GM19239 (cell line): ENCODE results near the gene GID4.

Experiments used
- DNase-seq: peaks from one replicate; pipeline ENCODE4 v3.0.0; 2011; ENCODE audit warnings: low spot score; ENCODE audit not compliant: insufficient read length
- FAIRE-seq: peaks from 2 replicates; lab custom pipeline; 2011; peaks lifted over from hg19 to GRCh38; lab: Jason Lieb, UNC

Gene GID4

DNA sequence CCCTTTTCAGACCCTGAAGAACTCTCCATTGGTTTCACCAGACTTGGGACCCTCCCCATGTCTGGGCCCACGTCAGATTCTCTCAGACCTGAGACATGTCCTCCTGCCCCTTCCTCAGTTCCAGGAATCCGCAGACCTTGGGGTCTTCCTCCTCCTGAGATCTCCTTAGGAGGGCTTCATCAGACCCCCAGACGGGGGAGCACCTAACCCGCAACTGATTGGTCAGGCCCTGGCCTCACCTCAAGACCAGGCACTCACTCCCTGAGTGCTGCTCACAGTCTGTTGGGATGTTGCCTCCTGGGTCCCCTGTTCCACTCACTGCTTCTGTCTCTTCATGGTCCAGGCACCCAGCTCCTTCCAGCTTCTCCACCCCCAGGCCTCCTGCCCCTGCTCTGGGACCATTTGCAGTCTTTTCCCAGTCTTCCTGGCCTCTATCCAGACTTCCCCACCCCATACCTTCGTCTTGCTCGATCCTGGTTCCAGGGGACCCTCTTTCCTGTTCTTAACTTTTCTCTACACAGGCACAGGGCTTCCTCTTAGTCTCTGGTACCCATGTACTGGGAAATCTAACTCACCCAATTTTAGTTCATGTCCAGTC lies 1.2 kb downstream of the GID4 start:
- FAIRE-seq (no peak), DNase-seq (no peak)

DNA sequence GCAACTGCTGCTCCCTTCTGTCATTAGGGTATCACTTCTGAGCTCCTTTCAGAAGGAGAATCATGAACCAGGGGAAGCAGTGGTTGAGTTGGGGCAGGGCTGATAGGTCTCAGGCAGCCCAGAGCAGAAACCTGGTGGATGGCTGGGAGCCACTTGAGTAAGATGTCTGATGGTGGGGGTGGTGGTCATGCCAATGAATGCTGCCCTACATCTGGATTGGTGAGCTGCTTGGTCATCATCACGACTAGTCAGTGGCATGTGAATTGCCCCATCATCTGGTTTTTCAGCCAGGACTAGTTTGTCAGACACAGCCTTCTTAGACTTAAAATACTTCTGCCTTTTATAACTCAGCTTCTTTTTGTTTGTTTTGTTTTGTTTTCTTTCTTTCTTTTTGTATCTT lies 2.6 kb downstream of the GID4 start:
- DNase-seq: no peak
- FAIRE-seq: no peak

DNA sequence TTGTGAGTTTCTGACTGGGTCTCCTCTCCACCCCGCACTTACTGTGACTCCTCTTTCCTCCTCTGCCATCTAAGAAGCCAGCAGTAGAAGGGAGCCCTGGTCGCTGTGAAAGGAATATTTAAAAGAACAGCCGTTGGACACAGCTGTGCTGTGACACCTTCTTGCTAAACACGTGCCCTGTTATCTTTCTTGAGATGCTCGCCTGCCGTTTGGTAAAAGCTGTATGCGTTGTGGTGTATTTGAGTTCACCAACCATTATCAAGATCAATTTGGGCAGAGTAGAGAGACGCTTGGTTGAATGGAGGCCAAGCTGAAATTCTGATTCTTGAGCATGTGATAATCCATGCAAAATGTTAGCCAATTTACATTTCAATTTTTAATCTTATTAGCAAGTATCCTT lies 3.8 kb downstream of the GID4 start:
- no peak for FAIRE-seq

DNA sequence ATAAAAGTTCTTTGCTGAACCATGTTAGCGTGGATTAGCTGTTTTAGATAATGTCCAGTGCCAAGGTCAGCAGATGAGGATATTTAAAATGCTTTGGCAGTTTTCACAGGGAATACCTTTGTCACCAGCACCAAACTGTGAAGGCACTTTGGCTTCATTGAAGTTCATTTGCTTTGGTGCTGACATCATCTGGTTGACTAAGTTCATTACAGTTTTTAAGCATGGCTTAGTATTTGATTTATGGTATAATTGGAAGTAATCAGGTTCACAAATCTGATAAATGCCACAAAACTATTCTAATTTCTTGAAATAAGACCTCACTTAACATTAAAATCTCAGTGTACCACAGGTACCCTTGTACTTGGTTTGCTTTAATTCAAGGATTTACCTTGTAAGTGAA lies 4.3 kb downstream of the GID4 start:
- FAIRE-seq: no peak
- DNase-seq: no peak

More for the DNA sequence above, 3.8 kb downstream of the GID4 start:
- no peak for DNase-seq

DNA sequence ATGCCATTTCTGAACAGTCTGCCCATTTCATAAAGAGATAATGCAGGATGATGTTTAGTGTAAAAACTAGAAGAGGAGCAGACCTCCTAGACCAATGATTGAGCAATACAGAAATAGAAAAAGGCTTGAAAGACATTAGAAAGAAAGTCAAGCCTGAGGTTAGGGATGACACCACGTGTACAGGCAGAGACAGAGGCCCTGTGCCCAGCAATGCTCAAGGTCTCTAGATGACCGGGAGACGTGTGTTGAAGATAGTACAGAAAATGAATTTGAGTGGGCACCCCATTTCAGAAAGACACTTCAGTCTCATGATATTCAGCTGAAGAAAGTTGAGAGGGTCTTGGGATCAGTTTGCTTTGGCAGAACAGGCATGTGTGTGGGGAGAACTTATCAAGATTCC lies 5.4 kb downstream of the GID4 start:
- FAIRE-seq (no peak), DNase-seq (no peak)

DNA sequence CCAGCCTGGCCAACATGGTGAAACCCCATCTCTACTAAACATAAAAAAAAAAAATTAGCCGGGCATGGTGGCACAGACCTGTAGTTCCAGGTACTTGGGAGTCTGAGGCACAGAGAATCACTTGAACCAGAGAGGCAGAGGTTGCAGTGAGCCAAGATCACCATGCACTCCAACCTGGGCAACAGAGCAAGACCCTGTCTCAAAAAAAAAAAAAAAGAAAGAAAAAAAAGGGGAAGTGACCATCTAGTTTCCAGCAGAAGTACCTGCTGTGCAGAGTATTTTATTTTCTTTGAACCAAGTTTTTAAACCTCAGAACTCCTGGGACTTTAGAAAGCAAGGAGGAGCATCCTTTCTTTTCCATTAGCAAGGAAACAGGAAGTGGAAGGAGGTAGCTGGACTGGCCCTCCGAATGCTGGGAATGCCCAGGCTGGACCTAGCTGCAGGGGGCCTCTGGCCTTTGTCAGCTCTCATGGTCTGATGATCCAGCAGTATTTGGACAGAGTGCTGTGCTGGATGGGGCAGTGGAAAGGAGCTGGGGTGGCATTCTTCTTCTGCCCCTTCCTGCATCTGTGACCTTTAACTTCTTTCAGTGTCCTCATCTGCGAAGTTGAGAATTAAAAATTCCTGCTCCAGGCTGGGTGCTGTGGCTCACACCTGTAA lies 6.6 kb downstream of the GID4 start:
- FAIRE-seq (no peak), DNase-seq (no peak)

DNA sequence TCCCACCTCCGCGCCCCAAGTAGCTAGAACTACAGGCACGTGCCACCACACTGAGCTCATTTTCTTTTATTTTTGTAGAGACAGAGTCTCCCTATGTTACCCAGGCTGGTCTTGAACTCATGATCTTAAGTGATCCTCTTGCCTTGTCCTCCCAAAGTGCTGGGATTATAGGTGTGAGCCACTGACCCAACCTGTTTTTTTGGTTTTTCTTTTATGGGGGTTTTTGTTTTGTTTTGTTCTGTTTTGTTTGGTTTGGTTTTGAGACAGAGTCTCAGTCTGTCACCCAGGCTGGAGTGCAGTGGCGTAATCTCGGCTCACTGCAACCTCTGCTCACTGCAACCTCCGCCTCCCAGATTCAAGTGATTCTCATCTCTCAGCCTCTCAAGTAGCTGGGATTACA lies 16.4 kb downstream of the GID4 start:
- FAIRE-seq (no peak), DNase-seq (no peak)

DNA sequence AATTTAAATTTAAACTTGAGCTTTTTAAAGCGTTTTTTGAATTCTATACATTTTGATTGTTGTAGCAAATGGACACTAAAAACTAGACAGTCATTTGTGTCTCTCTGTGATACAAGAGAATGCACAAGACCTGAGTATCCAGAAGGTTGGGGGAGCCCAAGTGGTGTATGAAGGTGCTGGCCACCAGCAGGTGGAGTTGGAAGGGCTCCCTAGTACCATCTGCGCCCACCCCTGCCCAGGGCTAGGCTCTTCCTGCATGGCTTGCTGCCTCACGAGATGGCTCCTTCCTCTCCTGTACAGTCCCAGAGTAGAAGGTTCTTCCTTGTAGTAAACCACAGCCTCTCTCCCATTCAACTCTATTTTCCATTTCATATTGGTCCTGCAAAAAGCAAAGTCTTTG lies 17.0 kb downstream of the GID4 start:
- FAIRE-seq: no peak
- no peak for DNase-seq

DNA sequence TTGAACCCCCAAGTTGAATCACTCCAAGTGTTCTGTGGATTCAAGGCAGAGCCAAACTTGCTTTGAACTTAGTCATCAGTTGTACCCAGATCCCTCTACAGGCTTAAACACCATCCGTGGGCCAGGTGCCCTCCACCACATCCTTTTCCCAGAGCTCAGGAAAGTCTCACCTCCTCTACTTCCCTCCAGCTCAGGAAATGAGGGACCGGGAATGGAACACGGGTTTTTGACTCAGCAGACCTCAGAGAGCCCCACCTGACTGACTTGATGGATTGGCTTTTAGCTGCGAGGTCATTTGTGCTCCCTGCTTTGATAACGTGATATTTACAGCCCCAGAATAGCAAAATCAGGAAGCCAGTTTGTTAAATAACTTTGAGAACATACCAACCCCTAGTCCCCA lies 20.1 kb downstream of the GID4 start:
- FAIRE-seq (no peak), DNase-seq (no peak)

DNA sequence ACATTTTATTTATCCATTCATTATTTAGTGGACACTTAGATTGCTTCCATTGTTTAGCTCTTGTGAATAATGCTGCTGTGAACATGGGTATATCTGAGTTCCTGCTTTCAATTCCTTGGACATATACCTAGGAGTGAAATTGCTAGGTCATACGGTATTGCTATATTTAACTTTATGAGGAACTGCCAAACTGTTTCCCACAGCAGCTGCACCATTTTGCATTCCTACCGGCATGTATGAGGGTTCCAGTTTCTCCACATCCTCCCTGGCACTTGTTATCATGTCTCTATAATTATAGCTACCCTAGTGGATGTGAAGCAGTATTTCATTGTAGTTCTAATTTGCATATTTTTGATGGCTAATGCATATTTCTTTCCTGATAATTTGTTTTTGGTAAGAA lies 24.8 kb downstream of the GID4 start:
- DNase-seq (no peak), FAIRE-seq (no peak)

DNA sequence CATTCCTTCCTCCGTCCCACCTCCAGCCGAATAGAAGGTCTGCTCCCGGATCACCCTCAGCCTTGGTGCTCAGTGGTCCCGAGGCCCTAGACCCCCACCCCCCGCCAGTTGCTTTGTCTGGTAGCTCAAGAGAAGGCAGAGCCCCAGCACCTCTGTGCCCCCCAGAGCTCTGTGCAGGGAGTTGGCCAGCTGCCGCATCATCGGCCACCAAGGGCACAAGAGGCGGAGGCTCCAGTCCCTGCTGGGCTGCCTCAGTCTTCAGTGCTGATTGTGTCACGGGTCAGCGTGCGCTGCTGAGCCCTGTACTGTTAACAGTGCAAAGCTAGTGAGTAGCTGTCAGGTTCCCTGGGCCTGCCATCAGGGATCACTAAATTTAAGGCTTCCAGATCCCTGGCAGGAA lies 26.3 kb downstream of the GID4 start:
- FAIRE-seq (no peak), DNase-seq (no peak)

DNA sequence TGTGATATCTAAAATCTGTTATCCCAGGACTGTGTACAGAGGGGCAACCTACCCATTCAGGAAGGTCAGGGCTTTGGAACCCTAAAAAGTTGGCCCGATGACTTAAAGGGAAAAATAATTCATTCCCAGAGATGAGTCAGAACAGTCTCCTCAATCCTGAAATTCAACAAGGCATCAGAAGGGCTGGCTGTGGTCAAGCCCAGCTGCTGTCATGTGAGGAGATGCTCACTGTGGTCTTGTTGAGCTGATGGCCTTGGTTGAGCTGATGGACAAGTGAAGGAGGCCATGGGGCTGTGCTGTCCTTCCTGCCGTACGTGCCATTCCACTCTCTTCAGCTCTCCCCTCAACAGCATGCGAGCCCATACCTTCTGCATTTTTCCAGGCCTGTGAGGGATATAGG lies 27.7 kb downstream of the GID4 start:
- FAIRE-seq: no peak
- DNase-seq: no peak

DNA sequence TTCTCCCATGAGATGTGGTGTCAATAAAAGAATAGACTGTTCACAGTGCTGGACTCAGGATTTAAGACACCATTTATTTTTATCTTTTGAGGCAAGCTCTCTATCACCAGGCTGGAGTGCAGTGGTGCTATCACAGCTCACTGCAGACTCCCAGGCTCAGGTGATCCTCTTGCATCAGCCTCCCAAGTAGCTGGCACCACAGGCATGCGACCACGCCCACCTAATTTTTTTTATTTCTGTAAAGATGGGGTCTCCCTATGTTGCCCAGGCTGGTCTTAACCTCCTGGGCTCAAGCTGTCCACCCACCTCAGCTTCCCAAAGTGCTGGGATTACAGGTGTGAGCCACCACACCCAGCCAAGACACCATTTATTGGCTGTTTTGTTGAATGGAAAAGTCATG lies 29.9 kb downstream of the GID4 start:
- DNase-seq (no peak), FAIRE-seq (no peak)

DNA sequence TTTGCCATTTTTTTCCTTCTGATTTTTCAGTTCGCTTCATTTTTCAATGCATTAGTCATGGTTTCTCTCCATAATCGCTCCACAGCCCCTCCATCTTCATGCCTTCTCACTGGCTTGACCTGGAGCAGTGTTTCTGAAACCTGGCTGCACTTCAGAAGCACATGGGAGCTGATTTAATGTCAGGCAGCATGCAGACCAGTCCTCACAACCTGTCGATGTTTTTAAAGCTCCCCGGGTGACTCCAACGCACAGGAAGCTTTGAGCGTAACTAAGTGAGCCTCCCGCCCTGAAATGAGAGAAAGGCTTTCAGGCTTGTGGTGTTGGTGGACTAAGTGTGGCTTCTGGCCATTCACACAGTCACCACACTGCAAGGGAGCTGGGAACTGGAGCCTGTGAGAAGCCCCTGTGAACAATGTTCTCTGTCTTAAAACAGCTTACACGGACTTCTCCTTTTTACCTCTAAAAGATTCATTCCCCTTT lies 31.7 kb downstream of the GID4 start:
- DNase-seq (no peak), FAIRE-seq (no peak)

DNA sequence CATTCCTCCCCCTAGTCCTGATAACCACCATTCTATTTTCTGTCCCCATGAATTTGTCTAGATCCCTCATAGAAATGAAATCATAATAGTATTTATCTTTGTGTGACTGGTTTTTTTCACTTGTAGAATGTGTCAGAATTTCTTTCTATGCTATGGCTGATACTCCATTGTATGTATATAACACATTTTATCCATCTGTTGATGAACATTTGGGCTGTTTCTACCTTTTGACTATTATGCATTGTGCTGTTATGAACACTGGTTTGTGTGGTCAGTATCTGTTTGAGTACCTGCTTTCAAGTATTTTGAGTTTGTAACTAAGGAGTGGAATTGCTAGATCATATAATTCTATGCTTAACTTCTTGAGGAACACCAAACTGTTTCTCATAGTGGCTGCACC lies 32.5 kb downstream of the GID4 start:
- FAIRE-seq (peak; percentile 49), DNase-seq (no peak)

DNA sequence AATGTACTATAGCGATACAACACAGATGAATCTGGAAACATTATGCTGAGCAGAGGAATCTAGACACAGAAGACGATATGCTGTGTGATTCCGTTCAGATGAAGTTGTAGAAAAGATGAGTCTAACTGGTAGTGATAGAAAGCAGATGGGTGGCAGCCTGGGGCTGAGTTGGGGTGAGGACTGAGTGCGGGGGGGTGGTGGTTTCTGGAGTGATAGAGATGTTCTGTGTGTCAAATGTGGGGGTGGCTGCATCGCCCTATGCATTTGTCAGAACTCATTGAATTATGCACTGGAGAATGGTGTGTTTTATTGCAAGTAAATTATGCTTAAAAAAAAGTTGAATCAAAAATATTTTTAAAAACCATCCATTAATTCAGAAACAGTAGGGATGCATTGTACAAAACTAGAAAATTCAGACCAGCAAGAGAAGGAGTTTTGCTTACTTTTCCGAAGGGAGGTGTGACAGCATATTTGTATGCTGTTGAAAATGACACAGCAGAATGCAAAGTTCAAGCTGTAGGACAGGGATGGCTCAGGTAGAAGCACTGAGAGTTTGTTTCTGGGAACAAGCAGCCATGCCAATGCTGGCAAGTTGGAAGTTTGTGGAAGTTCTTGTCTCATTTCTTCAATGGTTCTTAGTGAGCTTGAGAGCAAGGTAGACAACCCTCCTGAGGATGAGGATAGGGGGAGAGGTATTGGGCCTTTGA lies 35.5 kb downstream of the GID4 start:
- DNase-seq (no peak), FAIRE-seq (no peak)

DNA sequence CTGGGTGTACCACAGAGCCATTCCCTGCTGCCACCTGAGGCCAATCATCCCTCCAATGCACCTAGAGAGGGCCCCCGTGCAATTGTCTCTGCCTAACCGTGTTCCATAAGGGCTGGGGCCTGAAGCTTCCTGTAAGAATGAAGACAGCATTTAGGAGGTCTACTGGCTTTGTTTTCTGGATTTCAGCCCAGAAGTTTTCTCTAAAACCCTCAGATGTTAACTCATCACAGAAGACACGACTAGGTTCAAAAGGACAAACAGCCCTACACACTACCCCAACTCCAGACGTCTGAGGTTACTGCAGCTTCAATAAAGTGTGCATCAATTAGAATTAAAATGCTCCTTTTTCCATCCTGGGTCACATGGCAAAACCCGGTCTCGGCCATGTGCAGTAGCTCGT lies 37.7 kb downstream of the GID4 start:
- FAIRE-seq: no peak
- DNase-seq: no peak

DNA sequence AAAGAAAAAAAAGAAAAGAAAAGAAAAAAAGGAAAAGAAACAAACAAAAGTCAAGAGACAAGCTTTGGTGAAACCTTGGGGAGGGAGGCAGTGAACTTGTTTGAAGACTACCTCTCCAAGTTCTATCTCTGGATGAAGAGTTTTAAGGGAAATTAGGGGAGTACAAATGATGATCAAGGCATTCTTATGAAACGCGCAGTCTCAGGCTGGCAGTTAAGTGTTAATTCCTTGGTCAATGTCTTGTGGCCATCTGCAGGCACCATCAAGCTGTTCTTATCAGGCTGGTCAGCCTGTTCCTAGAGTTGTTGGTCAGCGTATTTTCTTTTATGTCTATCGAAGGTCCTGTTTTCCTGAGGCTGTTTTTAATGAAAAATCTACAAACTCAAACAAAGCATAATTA lies 40.3 kb downstream of the GID4 start:
- DNase-seq (no peak), FAIRE-seq (no peak)

DNA sequence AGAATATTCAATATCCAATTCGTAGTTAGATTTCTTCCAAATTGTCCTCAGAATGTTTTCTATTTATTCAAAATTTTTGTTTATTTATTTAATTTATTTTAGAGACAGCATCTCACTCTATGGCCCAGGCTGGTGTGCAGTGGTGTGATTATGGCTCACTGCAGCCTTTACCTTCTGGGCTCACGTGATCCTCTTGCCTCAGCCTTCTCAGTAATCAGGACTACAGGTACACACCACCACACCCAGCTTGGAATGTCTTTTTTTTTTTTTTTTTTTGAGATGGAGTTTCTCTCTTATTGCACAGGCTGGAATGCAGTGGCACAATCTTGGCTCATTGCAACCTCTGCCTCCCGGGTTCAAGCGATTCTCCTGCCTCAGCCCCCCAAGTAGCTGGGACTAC lies 45.0 kb downstream of the GID4 start:
- FAIRE-seq (no peak), DNase-seq (no peak)

DNA sequence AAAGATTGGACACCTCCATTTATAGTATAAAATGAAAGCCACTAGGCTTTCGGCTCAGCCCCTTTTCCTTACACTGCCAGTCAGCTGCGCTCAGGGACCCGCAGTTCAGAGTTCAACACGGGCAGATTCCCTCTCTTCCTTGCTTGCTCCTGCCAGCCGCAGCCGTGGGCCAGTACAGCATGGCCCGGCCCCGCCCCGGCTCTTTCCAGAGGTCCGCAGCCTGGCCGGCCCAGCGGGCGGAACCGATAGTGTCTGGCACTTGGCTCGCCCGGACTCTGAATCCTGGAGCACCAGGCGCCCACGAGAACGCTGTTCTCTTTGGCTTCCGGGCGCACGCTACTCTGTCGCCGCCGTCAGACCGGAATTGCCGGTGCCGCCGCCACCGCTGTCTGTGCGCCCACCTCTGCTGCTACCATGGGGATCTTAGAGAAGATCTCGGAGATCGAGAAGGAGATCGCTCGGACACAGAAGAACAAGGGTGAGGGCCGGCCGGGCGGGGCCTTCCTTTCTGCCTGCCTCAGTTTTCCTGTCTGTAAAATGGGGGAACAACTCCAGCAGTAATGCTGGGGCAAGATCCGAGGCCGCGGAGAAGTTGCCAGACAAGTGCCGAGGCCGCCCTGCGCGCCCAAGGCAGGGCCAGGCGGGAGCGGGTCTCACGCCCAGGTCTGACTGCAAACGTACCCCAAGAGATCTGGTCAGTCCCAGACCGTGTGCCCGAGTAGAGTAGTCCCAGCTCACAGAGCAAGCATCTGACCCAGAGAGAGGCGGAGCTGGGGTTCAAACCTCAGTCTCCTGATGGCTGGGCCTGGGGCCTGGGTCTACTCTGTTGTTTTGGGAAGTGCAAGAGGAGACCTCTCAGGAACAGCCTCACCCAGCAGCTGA lies 48.6 kb downstream of the GID4 start, which contains the start of gene DRG2:
Gene DRG2, plus strand, starts transcription at position 339 of the 882 bp plus-strand sequence. Its CDS starts 76 bp downstream, at position 415.
- peak; percentile 95 for DNase-seq
- peak; percentile 90 for FAIRE-seq

DNA sequence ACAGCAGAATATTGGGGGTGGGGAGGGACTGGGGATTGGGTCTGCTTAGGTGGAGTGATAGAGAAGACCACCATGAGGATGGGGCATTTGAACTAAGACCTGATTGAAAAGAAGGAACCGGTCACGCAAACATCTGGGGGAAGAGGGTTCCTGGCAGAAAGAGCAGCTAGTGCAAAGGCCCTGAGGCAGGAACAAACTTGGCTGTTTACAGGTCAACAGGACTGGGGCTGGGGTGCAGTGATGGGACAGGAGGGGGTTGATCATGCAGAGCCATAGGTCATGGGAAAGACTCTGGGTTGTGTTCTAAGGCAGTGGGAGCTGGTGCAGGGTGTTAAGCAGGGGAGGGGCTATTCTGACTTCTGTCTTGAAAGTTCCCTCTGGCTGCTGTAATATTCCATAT lies 50.4 kb downstream of the GID4 start:
- no peak for DNase-seq
- FAIRE-seq: no peak
